Heart left ventricle (tissue), 13 donors: Measurements from ENCODE around the gene RAB19.

Experiments
- POLR2A ChIP-seq, 2 donors: fragments of 450-650 bp; IDR thresholded peaks; one replicate each; pipeline ENCODE4 v1.6.1; 2017; ENCODE audit warnings: antibody characterized with exemption in 2 of 2, mild to moderate bottlenecking in 2 of 2, moderate library complexity in 2 of 2
- TF ChIP-seq, protein P1 (sequence below), 12 donors: fragments of 200-600 bp; sonication (generic) in 4 of 12; IDR thresholded peaks; one replicate each; pipeline versions ENCODE4 v1.5.0 to v1.8.0; 2018 to 2022; ENCODE audit warnings: antibody characterized with exemption in 12 of 12, mild to moderate bottlenecking in 5 of 12
- donor health status: ischemic (EF 13 %, LVEDD 7.1; RV severe dilation, severe dysfunction).
- donor health status: DM: no; HTN: yes; CAD: no.
- donor health status: DM: no; HTN: no; CAD: no.
- donor health status: ischemic (EF 25% LVEDD 6.9; RV normal size, moderate dysfunction).
- donor health status: ischemic (EF 25% LVEDD 5.7; RV mildly dilated, moderate dysfunction).
- donor health status: ischemic (EF 35%, LVEDD 5.7; RV mildly dilated, moderate dysfunction).
- donor health status: nonischemic (EF 11% LVEDD 7.7; RV severe dilation, severe dysfunction).
- donor health status: DM: yes; HTN: yes; CAD: no.
- donor health status: PGD.
- donor health status: ischemic (EF 29% LVEDD 5.4; RV normal size, mild dysfunction).
- donor health status: nonischemic (EF 23%, LVEDD 6.1; RV moderate dilation, normal function).

DNA sequence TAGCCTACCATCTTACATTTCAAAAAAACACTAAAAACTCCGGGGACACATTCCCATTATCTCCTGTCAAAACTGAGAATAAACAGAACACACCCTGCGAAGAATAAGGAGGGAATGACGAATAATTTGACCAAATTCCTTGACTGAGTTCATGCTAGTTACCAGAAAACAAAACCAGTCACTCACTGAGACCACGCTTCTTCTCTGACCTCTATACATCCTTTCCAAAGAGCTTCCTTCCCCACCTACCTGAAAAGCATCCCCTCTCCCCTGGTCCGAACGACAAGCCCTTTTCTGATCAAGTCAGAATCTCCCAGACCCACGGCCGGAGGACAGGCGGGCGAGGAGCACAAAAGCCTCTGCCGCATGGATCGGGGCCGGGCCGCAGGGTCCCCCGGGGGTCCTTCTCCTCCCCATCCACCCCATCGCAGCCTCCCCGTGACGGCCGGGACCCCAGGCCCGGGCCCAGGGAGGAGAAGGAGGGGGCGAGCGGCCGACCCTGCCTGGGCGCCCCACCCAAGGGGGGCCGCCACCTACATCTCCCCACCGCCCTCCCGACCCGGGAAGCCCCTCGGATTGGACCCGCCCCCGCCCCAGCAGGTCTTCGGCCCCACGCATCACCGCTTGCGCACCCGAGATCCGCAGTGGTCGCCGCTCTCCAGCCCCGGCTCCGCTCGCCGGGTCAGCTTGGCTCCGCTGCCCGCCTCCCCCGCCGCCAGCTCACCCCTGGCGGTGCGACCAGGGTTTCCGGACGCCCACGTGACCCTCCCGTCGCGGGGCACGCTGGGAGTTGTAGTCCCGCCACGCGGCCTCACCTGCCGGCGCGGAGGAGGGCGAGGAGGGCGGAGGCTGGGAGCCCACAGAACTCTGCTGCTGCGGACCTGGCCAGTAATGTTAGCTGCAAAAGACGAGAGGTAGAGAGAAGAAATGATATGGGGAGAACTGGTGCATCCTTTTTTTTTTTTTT is 5.8 kb upstream of the RAB19 start, which contains the start of gene SLC37A3:
- TF ChIP-seq, protein P1, sequence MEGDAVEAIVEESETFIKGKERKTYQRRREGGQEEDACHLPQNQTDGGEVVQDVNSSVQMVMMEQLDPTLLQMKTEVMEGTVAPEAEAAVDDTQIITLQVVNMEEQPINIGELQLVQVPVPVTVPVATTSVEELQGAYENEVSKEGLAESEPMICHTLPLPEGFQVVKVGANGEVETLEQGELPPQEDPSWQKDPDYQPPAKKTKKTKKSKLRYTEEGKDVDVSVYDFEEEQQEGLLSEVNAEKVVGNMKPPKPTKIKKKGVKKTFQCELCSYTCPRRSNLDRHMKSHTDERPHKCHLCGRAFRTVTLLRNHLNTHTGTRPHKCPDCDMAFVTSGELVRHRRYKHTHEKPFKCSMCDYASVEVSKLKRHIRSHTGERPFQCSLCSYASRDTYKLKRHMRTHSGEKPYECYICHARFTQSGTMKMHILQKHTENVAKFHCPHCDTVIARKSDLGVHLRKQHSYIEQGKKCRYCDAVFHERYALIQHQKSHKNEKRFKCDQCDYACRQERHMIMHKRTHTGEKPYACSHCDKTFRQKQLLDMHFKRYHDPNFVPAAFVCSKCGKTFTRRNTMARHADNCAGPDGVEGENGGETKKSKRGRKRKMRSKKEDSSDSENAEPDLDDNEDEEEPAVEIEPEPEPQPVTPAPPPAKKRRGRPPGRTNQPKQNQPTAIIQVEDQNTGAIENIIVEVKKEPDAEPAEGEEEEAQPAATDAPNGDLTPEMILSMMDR (IDR thresholded peaks at IDR 0.05) = peak in 4 of 12 donors; percentile 14 to 32 (median 24)
- TF ChIP-seq POLR2A (IDR thresholded peaks at IDR 0.05) = peak in 1 of 2 donors; percentile 76
